H9 (cell line): ENCODE data around the gene PTCH1. TPM values are rescaled to one million over a fixed set of nuclear protein-coding genes. Genes with fewer than 3 reads are reported as not detected.

Experiments used
- DNase-seq: peaks from one replicate; pipeline ENCODE4 v3.0.0-alpha.2; 2017
- H2AFZ ChIP-seq: one replicate; pipeline ENCODE4 v1.6.1; 2013; ENCODE audit warnings: mild to moderate bottlenecking, low read length, control low read depth, moderate library complexity
- H2AK5ac ChIP-seq: 2 replicates; pipeline ENCODE4 v1.6.1; 2013; ENCODE audit warnings: low read length, control low read depth, mixed read lengths; ENCODE audit not compliant: insufficient read length
- H2BK120ac ChIP-seq: one replicate; pipeline ENCODE4 v1.6.1; 2013; ENCODE audit warnings: low read depth, mild to moderate bottlenecking, low read length, control low read depth, inconsistent platforms; ENCODE audit not compliant: poor library complexity, severe bottlenecking
- H2BK12ac ChIP-seq: 2 replicates; pipeline ENCODE4 v1.6.1; 2013; ENCODE audit warnings: low read length, control low read depth, mixed read lengths, low read depth; ENCODE audit not compliant: insufficient read length
- H2BK15ac ChIP-seq: 2 replicates; pipeline ENCODE4 v1.6.1; 2013; ENCODE audit warnings: low read depth, low read length, control low read depth
- H2BK20ac ChIP-seq: one replicate; pipeline ENCODE4 v1.6.1; 2013; ENCODE audit warnings: low read depth, mild to moderate bottlenecking, low read length, control low read depth, inconsistent platforms; ENCODE audit not compliant: poor library complexity, severe bottlenecking
- H2BK5ac ChIP-seq: 2 replicates; pipeline ENCODE4 v1.6.1; 2013; ENCODE audit warnings: low read length, control low read depth, mixed read lengths; ENCODE audit not compliant: insufficient read length
- H3K14ac ChIP-seq: 2 replicates; pipeline ENCODE4 v1.6.1; 2013; ENCODE audit warnings: low read length, control low read depth; ENCODE audit not compliant: insufficient read depth
- H3K18ac ChIP-seq: 2 replicates; pipeline ENCODE4 v1.6.1; 2013; ENCODE audit warnings: low read depth, mild to moderate bottlenecking, mixed read lengths, low read length, control low read depth; ENCODE audit not compliant: insufficient read length
- H3K23ac ChIP-seq: 2 replicates; pipeline ENCODE4 v1.6.1; 2013; ENCODE audit warnings: low read length, control low read depth, mixed read lengths, low read depth; ENCODE audit not compliant: insufficient read length
- H3K23me2 ChIP-seq: 2 replicates; pipeline ENCODE4 v1.6.1; 2013; ENCODE audit warnings: low read depth, mild to moderate bottlenecking, mixed read lengths, low read length, control low read depth; ENCODE audit not compliant: insufficient read length, poor library complexity, severe bottlenecking
- H3K27ac ChIP-seq: 2 replicates; pipeline ENCODE4 v1.5.1; 2013; ENCODE audit warnings: low read length, control low read depth, mixed read lengths, low read depth; ENCODE audit not compliant: insufficient read length
- H3K27me3 ChIP-seq: 2 replicates; pipeline ENCODE4 v1.6.1; 2013; ENCODE audit warnings: low read length, control low read depth, inconsistent platforms; ENCODE audit not compliant: insufficient read depth
- H3K4ac ChIP-seq: 2 replicates; pipeline ENCODE4 v1.6.1; 2013; ENCODE audit warnings: low read depth, mild to moderate bottlenecking, control low read depth, inconsistent platforms, low read length, moderate library complexity
- H3K4me1 ChIP-seq: 2 replicates; pipeline ENCODE4 v1.6.1; 2013; ENCODE audit warnings: low read length, control low read depth, inconsistent platforms; ENCODE audit not compliant: insufficient read depth
- H3K4me2 ChIP-seq: 2 replicates; pipeline ENCODE4 v1.6.1; 2013; ENCODE audit warnings: low read length, control low read depth, mixed read lengths; ENCODE audit not compliant: insufficient read length, insufficient read depth
- H3K56ac ChIP-seq: 2 replicates; pipeline ENCODE4 v1.6.1; 2013; ENCODE audit warnings: low read depth, mild to moderate bottlenecking, mixed read lengths, low read length, control low read depth; ENCODE audit not compliant: insufficient read length
- H3K79me1 ChIP-seq: 2 replicates; pipeline ENCODE4 v1.6.1; 2013; ENCODE audit warnings: low read depth, mild to moderate bottlenecking, moderate library complexity, low read length, control low read depth, inconsistent platforms; ENCODE audit not compliant: insufficient read depth, poor library complexity, severe bottlenecking
- H3K79me2 ChIP-seq: 2 replicates; pipeline ENCODE4 v1.6.1; 2013; ENCODE audit warnings: low read length, control low read depth, inconsistent platforms; ENCODE audit not compliant: insufficient read depth
- H3K9ac ChIP-seq: 2 replicates; pipeline ENCODE4 v1.6.1; 2013; ENCODE audit warnings: low read length, control low read depth, mixed read lengths; ENCODE audit not compliant: insufficient read length; ENCODE audit errors: extremely low read depth
- H3K9me3 ChIP-seq: one replicate; pipeline ENCODE4 v1.6.1; 2013; ENCODE audit warnings: low read depth, low read length, inconsistent platforms; ENCODE audit not compliant: control insufficient read depth
- H3T11ph ChIP-seq: one replicate; pipeline ENCODE4 v1.6.1; 2013; ENCODE audit warnings: mild to moderate bottlenecking, low read length, control low read depth, inconsistent platforms
- H4K20me1 ChIP-seq: one replicate; pipeline ENCODE4 v1.6.1; 2013; ENCODE audit not compliant: control insufficient read depth, insufficient read length, insufficient read depth
- H4K5ac ChIP-seq: 2 replicates; pipeline ENCODE4 v1.6.1; 2013; ENCODE audit warnings: low read depth, mild to moderate bottlenecking, mixed read lengths, low read length, control low read depth; ENCODE audit not compliant: insufficient read length
- H4K8ac ChIP-seq: replicated peaks from 2 replicates; pipeline ENCODE4 v1.6.1; 2013; ENCODE audit warnings: low read length, control low read depth, mixed read lengths, low read depth; ENCODE audit not compliant: insufficient read length
- H4K91ac ChIP-seq: 2 replicates; pipeline ENCODE4 v1.6.1; 2013; ENCODE audit warnings: low read depth, mild to moderate bottlenecking, moderate library complexity, mixed read lengths, low read length, control low read depth; ENCODE audit not compliant: insufficient read length
- H3K27ac Mint-ChIP-seq, 3 experiments: 2 replicates in 2 of 3; 3 replicates in 1 of 3; pipeline ENCODE4 v1.8.0; 2020 to 2021; ENCODE audit warnings: mixed read lengths in 3 of 3, mild to moderate bottlenecking in 1 of 3, moderate library complexity in 1 of 3
- H3K27me3 Mint-ChIP-seq: 2 replicates; pipeline ENCODE4 v1.8.0; 2021; ENCODE audit warnings: low read depth, mild to moderate bottlenecking, moderate library complexity, mixed read lengths
- H3K36me3 Mint-ChIP-seq, 3 experiments: 2 replicates in 2 of 3; 3 replicates in 1 of 3; pipeline ENCODE4 v1.8.0; 2020 to 2021; ENCODE audit warnings: low read depth in 3 of 3, mixed read lengths in 3 of 3; ENCODE audit not compliant: insufficient read depth in 1 of 3
- H3K4me1 Mint-ChIP-seq, 2 experiments: 2 replicates each; pipeline ENCODE4 v1.8.0; 2020; ENCODE audit warnings: mixed read lengths in 2 of 2
- H3K4me3 Mint-ChIP-seq, 2 experiments: 2 replicates in 1 of 2; 3 replicates in 1 of 2; pipeline ENCODE4 v1.8.0; 2020 to 2021; ENCODE audit warnings: mild to moderate bottlenecking in 2 of 2, mixed read lengths in 2 of 2, moderate library complexity in 1 of 2
- H3K9me3 Mint-ChIP-seq, 2 experiments: 2 replicates in 1 of 2; 3 replicates in 1 of 2; pipeline ENCODE4 v1.8.0; 2020; ENCODE audit warnings: mild to moderate bottlenecking in 2 of 2, mixed read lengths in 2 of 2, moderate library complexity in 1 of 2
- WGBS: extraction: QIAGEN DNeasy Blood & Tissue Kit; methylation state at CpG from one replicate; pipeline ENCODE4 v1.1.7; 2013; ENCODE audit warnings: missing lambda C conversion rate, low lambda C conversion rate, mixed read lengths; ENCODE audit not compliant: insufficient read length; ENCODE audit errors: extremely low coverage; 5-methylcytosine and 5-hydroxymethylcytosine counted together
- total RNA-seq: library from RNA; stranded (reverse); gene quantifications from 2 replicates; pipeline ENCODE4 v1.2.1, GENCODE V29; 2021
- TF ChIP-seq, protein P1 (sequence below): fragments of 200-600 bp; sonication (generic); conservative IDR thresholded peaks from 3 replicates; pipeline ENCODE4 v1.8.0; 2021; ENCODE audit warnings: antibody characterized with exemption, mild to moderate bottlenecking

The PTCH1 gene
- total RNA-seq, 1 experiment from 2014 or later = 9.1 TPM

DNA sequence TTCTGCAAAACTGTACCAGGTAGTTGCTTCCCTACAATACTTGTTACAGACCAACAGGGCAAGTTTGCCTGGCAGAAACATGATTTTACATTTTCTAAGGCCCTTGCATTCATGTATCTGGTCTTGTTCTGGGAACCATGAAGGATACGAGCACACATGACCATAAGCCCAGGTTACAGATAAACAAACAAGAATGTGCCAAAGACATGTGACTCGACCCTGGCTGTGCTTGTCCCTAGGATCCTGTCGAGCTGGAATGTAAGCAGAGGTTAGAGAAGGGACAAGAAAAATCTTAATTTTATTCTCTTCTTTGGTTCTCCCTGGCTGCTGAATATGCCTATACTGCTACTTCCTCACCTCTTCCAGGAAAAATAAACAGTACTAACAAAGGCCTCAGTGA is 32.5 kb downstream of the PTCH1 start:
- Mint-ChIP-seq H3K4me3 (no peak overlapping the region), H3K27ac (no peak overlapping the region), H3K36me3 (peaks cover 5 to 14% (median 5%) of the 10 kb centered on the region in 3 experiments; a peak in 5 of 7 replicates), H3K4me1 (peaks cover 42 to 51% of the 10 kb centered on the region in 2 experiments), H3K27me3 (no peaks in the 10 kb centered on the region; the same call in 1 of the 2 replicates), H3K9me3 (no peaks in the 10 kb centered on the region)
- Histone ChIP-seq H3K4me2 (no peak overlapping the region), H2AFZ (no peak overlapping the region), H3K4ac (no peak overlapping the region), H2BK5ac (no peak overlapping the region), H2BK15ac (no peak overlapping the region), H2AK5ac (no peak overlapping the region), H4K5ac (no peak overlapping the region), H3K14ac (no peak overlapping the region), H4K91ac (no peak overlapping the region), H3T11ph (no peak overlapping the region), H4K20me1 (no peaks in the 10 kb centered on the region), H2BK12ac (no peak overlapping the region), H3K23me2 (no peaks in the 10 kb centered on the region), H3K56ac (no peak overlapping the region), H2BK120ac (no peak overlapping the region), H3K9ac (no peak overlapping the region), H3K79me1 (peaks cover 4% of the 10 kb centered on the region), H3K23ac (no peak overlapping the region), H3K9me3 (no peaks in the 10 kb centered on the region), H3K4me1 (peaks cover 8% of the 10 kb centered on the region), H3K79me2 (no peaks in the 10 kb centered on the region; the same call in 1 of the 2 replicates), H3K18ac (no peak overlapping the region), H4K8ac (no peak overlapping the region), H2BK20ac (no peak overlapping the region), H3K27ac (no peak overlapping the region), H3K27me3 (no peaks in the 10 kb centered on the region)
- TF ChIP-seq, protein P1, sequence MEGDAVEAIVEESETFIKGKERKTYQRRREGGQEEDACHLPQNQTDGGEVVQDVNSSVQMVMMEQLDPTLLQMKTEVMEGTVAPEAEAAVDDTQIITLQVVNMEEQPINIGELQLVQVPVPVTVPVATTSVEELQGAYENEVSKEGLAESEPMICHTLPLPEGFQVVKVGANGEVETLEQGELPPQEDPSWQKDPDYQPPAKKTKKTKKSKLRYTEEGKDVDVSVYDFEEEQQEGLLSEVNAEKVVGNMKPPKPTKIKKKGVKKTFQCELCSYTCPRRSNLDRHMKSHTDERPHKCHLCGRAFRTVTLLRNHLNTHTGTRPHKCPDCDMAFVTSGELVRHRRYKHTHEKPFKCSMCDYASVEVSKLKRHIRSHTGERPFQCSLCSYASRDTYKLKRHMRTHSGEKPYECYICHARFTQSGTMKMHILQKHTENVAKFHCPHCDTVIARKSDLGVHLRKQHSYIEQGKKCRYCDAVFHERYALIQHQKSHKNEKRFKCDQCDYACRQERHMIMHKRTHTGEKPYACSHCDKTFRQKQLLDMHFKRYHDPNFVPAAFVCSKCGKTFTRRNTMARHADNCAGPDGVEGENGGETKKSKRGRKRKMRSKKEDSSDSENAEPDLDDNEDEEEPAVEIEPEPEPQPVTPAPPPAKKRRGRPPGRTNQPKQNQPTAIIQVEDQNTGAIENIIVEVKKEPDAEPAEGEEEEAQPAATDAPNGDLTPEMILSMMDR = no peak
- WGBS = no CpG with 5 or more reads among the region's 3 CpGs
- DNase-seq = no peak
